ENCODE data around the gene ARHGAP11B. TPM values are rescaled to one million over a fixed set of nuclear protein-coding genes. Genes with fewer than 3 reads are reported as not detected.
"Not testable (repeated sequence)": the region's sequence is repeated elsewhere in the genome, so short reads cannot be mapped to it uniquely, and the experiment has no call there.

ARHGAP11B gene

GRCh38 chr15:30675126-30675525 is 49.2 kb downstream of the ARHGAP11B start:
- ChIA-PET POLR2A (ENCODE audit: unreplicated experiment) (no interaction called here), CTCF (no interaction called here)
- Histone ChIP-seq H3K9me2 (ENCODE audit: insufficient read depth) (no peaks in the 10 kb centered on the region), H2AFZ (no peak overlapping the region), H3K9me3 (ENCODE audit: insufficient read depth, low read depth) (no peaks in the 10 kb centered on the region), H4K20me1 (ENCODE audit: insufficient read depth) (no peaks in the 10 kb centered on the region), H3K4me2 (no peak overlapping the region), H3K27ac (no peak overlapping the region), H3K4me1 (replicated peaks; ENCODE audit: insufficient read depth) (no peaks in the 10 kb centered on the region), H3F3A (ENCODE audit: insufficient read depth, low read depth) (0 out of 2 replicates have a peak, but pooled peaks cover 3% of the 10 kb centered on the region), H3K27me3 (ENCODE audit: insufficient read depth, low read depth) (no peaks in the 10 kb centered on the region), H3K36me3 (ENCODE audit: low read depth) (no peaks in the 10 kb centered on the region), H3K4me3 (no peak overlapping the region), H3K79me2 (ENCODE audit: low read depth) (no peaks in the 10 kb centered on the region)
- TF ChIP-seq EZH2 (IDR thresholded peaks at IDR 0.05; ENCODE audit: low read depth): no peak
- TF ChIP-seq CTCF (conservative IDR thresholded peaks at IDR 0.05): no peak
- intact Hi-C loops (cut with micrococcal nuclease; ENCODE audit: unreplicated experiment): no loop called here
- no peak for DNase-seq
- BruUV-seq (replicated peaks): no TSS peak

- not testable (repeated sequence) for BruUV-seq (replicated peaks); H3K4me2 ChIP-seq; H2AFZ ChIP-seq
Measured at GRCh38 chr15:30675891-30676290, 50.0 kb downstream of the ARHGAP11B start.

GRCh38 chr15:30680997-30681396 is 55.1 kb downstream of the ARHGAP11B start:
- H4K20me1 ChIP-seq (ENCODE audit: insufficient read depth); H3K4me1 ChIP-seq (replicated peaks; ENCODE audit: insufficient read depth); H3K27ac ChIP-seq; BruUV-seq (replicated peaks); H3K27me3 ChIP-seq (ENCODE audit: insufficient read depth, low read depth); H3K79me2 ChIP-seq (ENCODE audit: low read depth); H3F3A ChIP-seq (ENCODE audit: insufficient read depth, low read depth); H3K36me3 ChIP-seq (ENCODE audit: low read depth); intact Hi-C loops (cut with micrococcal nuclease; ENCODE audit: unreplicated experiment); H2AFZ ChIP-seq; POLR2A ChIA-PET (ENCODE audit: unreplicated experiment); H3K4me2 ChIP-seq; CTCF ChIA-PET; H3K9me2 ChIP-seq (ENCODE audit: insufficient read depth); H3K9me3 ChIP-seq (ENCODE audit: insufficient read depth, low read depth); DNase-seq; H3K4me3 ChIP-seq: not testable (repeated sequence)

More at GRCh38 chr15:30675891-30676290, 50.0 kb downstream of the ARHGAP11B start:
- H3K27ac ChIP-seq; CTCF ChIA-PET; H3K4me1 ChIP-seq (replicated peaks; ENCODE audit: insufficient read depth); H3K9me2 ChIP-seq (ENCODE audit: insufficient read depth); intact Hi-C loops (cut with micrococcal nuclease; ENCODE audit: unreplicated experiment); H3K9me3 ChIP-seq (ENCODE audit: insufficient read depth, low read depth); H3K4me3 ChIP-seq; H4K20me1 ChIP-seq (ENCODE audit: insufficient read depth); H3K27me3 ChIP-seq (ENCODE audit: insufficient read depth, low read depth); H3K79me2 ChIP-seq (ENCODE audit: low read depth); POLR2A ChIA-PET (ENCODE audit: unreplicated experiment); DNase-seq; H3K36me3 ChIP-seq (ENCODE audit: low read depth); H3F3A ChIP-seq (ENCODE audit: insufficient read depth, low read depth): not testable (repeated sequence)

GRCh38 chr15:30685709-30686285 is 59.9 kb downstream of the ARHGAP11B start:
- H3K9me3 ChIP-seq (ENCODE audit: insufficient read depth, low read depth); H3K79me2 ChIP-seq (ENCODE audit: low read depth); H3K9me2 ChIP-seq (ENCODE audit: insufficient read depth); H3K4me1 ChIP-seq (replicated peaks; ENCODE audit: insufficient read depth); H3K4me3 ChIP-seq; H3K27ac ChIP-seq; H3K27me3 ChIP-seq (ENCODE audit: insufficient read depth, low read depth); CTCF ChIA-PET; H2AFZ ChIP-seq; BruUV-seq (replicated peaks); intact Hi-C loops (cut with micrococcal nuclease; ENCODE audit: unreplicated experiment); H3K36me3 ChIP-seq (ENCODE audit: low read depth); POLR2A ChIA-PET (ENCODE audit: unreplicated experiment); H4K20me1 ChIP-seq (ENCODE audit: insufficient read depth); H3K4me2 ChIP-seq; H3F3A ChIP-seq (ENCODE audit: insufficient read depth, low read depth); DNase-seq: not testable (repeated sequence)

- intact Hi-C loops (cut with micrococcal nuclease; ENCODE audit: unreplicated experiment); BruUV-seq (replicated peaks); H2AFZ ChIP-seq: not testable (repeated sequence)
Measured at GRCh38 chr15:30686651-30687050, 60.7 kb downstream of the ARHGAP11B start.

More at GRCh38 chr15:30686651-30687050, 60.7 kb downstream of the ARHGAP11B start:
- DNase-seq; H3K27me3 ChIP-seq (ENCODE audit: insufficient read depth, low read depth); H3K79me2 ChIP-seq (ENCODE audit: low read depth); H3K9me2 ChIP-seq (ENCODE audit: insufficient read depth); H3K27ac ChIP-seq; POLR2A ChIA-PET (ENCODE audit: unreplicated experiment); H3K4me1 ChIP-seq (replicated peaks; ENCODE audit: insufficient read depth); H3F3A ChIP-seq (ENCODE audit: insufficient read depth, low read depth); H3K4me3 ChIP-seq; H3K9me3 ChIP-seq (ENCODE audit: insufficient read depth, low read depth); H4K20me1 ChIP-seq (ENCODE audit: insufficient read depth); CTCF ChIA-PET; H3K4me2 ChIP-seq; H3K36me3 ChIP-seq (ENCODE audit: low read depth): not testable (repeated sequence)

Other genes starting within 250 kb of the ARHGAP11B start
- gene CHRFAM7A, start 232.6 kb upstream of the ARHGAP11B start, total RNA-seq (2021): not detected in 2 replicates
- 0.90 and 1.4 TPM in 2 replicates for gene GOLGA8R, start 211.9 kb upstream of the ARHGAP11B start, total RNA-seq (2021)
- gene GOLGA8Q, start 74.1 kb upstream of the ARHGAP11B start, total RNA-seq (2021): not detected in 2 replicates
- gene GOLGA8H, start 22.1 kb upstream of the ARHGAP11B start, total RNA-seq (2021): not detected in 2 replicates